ENCODE data around the gene SND1. TPM values are rescaled to one million over a fixed set of nuclear protein-coding genes. Genes with fewer than 3 reads are reported as not detected.

The SND1 gene
- total RNA-seq, 1 experiment from 2014 or later, result 274 TPM

- peak overlapping the region; percentile 46 for H3K27ac Mint-ChIP-seq (ENCODE audit: unreplicated experiment)
- Histone ChIP-seq H3K4me3 (ENCODE audit: low read depth, low read length) (no peak overlapping the region), H3K36me3 (ENCODE audit: control insufficient read depth, insufficient read depth, low read length) (peaks cover 3% of the 10 kb centered on the region; the same call in 1 of the 2 replicates), H3K4me1 (peaks cover 56% of the 10 kb centered on the region), H3K27me3 (replicated peaks; ENCODE audit: control insufficient read depth, insufficient read depth, low read length) (no peaks in the 10 kb centered on the region), H3K9me3 (no peaks in the 10 kb centered on the region)
- intact Hi-C loops (cut with micrococcal nuclease; ENCODE audit: unreplicated experiment), result no loop called here
- no peaks in the 10 kb centered on the region for H3K27me3 Mint-ChIP-seq (ENCODE audit: insufficient read depth, unreplicated experiment)
- H3K36me3 Mint-ChIP-seq (ENCODE audit: insufficient read depth, unreplicated experiment), result peaks cover 32% of the 10 kb centered on the region
- DNase-seq, result no peak
- peaks cover 19% of the 10 kb centered on the region for H3K4me1 Mint-ChIP-seq (ENCODE audit: low read depth, unreplicated experiment)
- ChIA-PET POLR2A (no interaction called here), CTCF (no interaction called here)
- peaks cover 9% of the 10 kb centered on the region for H3K9me3 Mint-ChIP-seq (ENCODE audit: unreplicated experiment)
- BruUV-seq (replicated peaks), result no TSS peak
- TF ChIP-seq, protein P1, sequence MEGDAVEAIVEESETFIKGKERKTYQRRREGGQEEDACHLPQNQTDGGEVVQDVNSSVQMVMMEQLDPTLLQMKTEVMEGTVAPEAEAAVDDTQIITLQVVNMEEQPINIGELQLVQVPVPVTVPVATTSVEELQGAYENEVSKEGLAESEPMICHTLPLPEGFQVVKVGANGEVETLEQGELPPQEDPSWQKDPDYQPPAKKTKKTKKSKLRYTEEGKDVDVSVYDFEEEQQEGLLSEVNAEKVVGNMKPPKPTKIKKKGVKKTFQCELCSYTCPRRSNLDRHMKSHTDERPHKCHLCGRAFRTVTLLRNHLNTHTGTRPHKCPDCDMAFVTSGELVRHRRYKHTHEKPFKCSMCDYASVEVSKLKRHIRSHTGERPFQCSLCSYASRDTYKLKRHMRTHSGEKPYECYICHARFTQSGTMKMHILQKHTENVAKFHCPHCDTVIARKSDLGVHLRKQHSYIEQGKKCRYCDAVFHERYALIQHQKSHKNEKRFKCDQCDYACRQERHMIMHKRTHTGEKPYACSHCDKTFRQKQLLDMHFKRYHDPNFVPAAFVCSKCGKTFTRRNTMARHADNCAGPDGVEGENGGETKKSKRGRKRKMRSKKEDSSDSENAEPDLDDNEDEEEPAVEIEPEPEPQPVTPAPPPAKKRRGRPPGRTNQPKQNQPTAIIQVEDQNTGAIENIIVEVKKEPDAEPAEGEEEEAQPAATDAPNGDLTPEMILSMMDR (IDR thresholded peaks at IDR 0.05; ENCODE audit: insufficient read depth in 1 of 2, low read depth in 1 of 2, low read length in 1 of 2, severe bottlenecking in 1 of 2, unreplicated experiment in 1 of 2), result peak in 1 of 2 experiments; percentile 1
- no peak overlapping the region for H3K4me3 Mint-ChIP-seq (ENCODE audit: unreplicated experiment)
These were observed 232.1 kb downstream of the SND1 start for GRCh38 chr7:127884066-127884559.

GRCh38 chr7:127885222-127885772 lies 233.3 kb downstream of the SND1 start:
- H3K27ac Mint-ChIP-seq (ENCODE audit: unreplicated experiment), result peak overlapping the region; percentile 46
- ChIA-PET POLR2A (no interaction called here), CTCF (no interaction called here)
- no peaks in the 10 kb centered on the region for H3K27me3 Mint-ChIP-seq (ENCODE audit: insufficient read depth, unreplicated experiment)
- intact Hi-C loops (cut with micrococcal nuclease; ENCODE audit: unreplicated experiment), result no loop called here
- H3K27me3 ChIP-seq (replicated peaks; ENCODE audit: control insufficient read depth, insufficient read depth, low read length), result no peaks in the 10 kb centered on the region
- H3K9me3 Mint-ChIP-seq (ENCODE audit: unreplicated experiment), result peaks cover 9% of the 10 kb centered on the region
- peaks cover 3% of the 10 kb centered on the region; the same call in 1 of the 2 replicates for H3K36me3 ChIP-seq (ENCODE audit: control insufficient read depth, insufficient read depth, low read length)
- H3K4me3 Mint-ChIP-seq (ENCODE audit: unreplicated experiment), result no peak overlapping the region
- peaks cover 26% of the 10 kb centered on the region for H3K4me1 Mint-ChIP-seq (ENCODE audit: low read depth, unreplicated experiment)
- no peaks in the 10 kb centered on the region for H3K9me3 ChIP-seq
- H3K4me1 ChIP-seq, result peaks cover 44% of the 10 kb centered on the region
- BruUV-seq (replicated peaks), result no TSS peak
- H3K36me3 Mint-ChIP-seq (ENCODE audit: insufficient read depth, unreplicated experiment), result peaks cover 44% of the 10 kb centered on the region
- no peak overlapping the region for H3K4me3 ChIP-seq (ENCODE audit: low read depth, low read length)
- TF ChIP-seq, protein P1 (IDR thresholded peaks at IDR 0.05; ENCODE audit: insufficient read depth in 1 of 2, low read depth in 1 of 2, low read length in 1 of 2, severe bottlenecking in 1 of 2, unreplicated experiment in 1 of 2), result no peak
- no peak for DNase-seq

- no peak for DNase-seq
- no peak overlapping the region for H3K4me3 Mint-ChIP-seq (ENCODE audit: unreplicated experiment)
- no peaks in the 10 kb centered on the region for H3K27me3 Mint-ChIP-seq (ENCODE audit: insufficient read depth, unreplicated experiment)
- POLR2A ChIA-PET, result no interaction called here
- TF ChIP-seq, protein P1 (IDR thresholded peaks at IDR 0.05; ENCODE audit: insufficient read depth in 1 of 2, low read depth in 1 of 2, low read length in 1 of 2, severe bottlenecking in 1 of 2, unreplicated experiment in 1 of 2), result no peak
- peaks cover 39% of the 10 kb centered on the region for H3K4me1 ChIP-seq
- peak overlapping the region; percentile 46 for H3K27ac Mint-ChIP-seq (ENCODE audit: unreplicated experiment)
- H3K36me3 ChIP-seq (ENCODE audit: control insufficient read depth, insufficient read depth, low read length), result peaks cover 3% of the 10 kb centered on the region; the same call in 1 of the 2 replicates
- BruUV-seq (replicated peaks), result no TSS peak
- peaks cover 26% of the 10 kb centered on the region for H3K4me1 Mint-ChIP-seq (ENCODE audit: low read depth, unreplicated experiment)
- H3K4me3 ChIP-seq (ENCODE audit: low read depth, low read length), result no peak overlapping the region
- intact Hi-C loops (cut with micrococcal nuclease; ENCODE audit: unreplicated experiment), result no loop called here
- no peaks in the 10 kb centered on the region for H3K27me3 ChIP-seq (replicated peaks; ENCODE audit: control insufficient read depth, insufficient read depth, low read length)
- CTCF ChIA-PET, result no interaction called here
- no peaks in the 10 kb centered on the region for H3K9me3 ChIP-seq
- H3K9me3 Mint-ChIP-seq (ENCODE audit: unreplicated experiment), result peaks cover 9% of the 10 kb centered on the region
- peaks cover 46% of the 10 kb centered on the region for H3K36me3 Mint-ChIP-seq (ENCODE audit: insufficient read depth, unreplicated experiment)
These were observed 233.8 kb downstream of the SND1 start for GRCh38 chr7:127885843-127886242.
